ENCODE measurements around the gene TTC36.
"Not testable (repeated sequence)": the region's sequence is repeated elsewhere in the genome, so short reads cannot be mapped to it uniquely, and the experiment has no call there.

Gene TTC36, protein sequence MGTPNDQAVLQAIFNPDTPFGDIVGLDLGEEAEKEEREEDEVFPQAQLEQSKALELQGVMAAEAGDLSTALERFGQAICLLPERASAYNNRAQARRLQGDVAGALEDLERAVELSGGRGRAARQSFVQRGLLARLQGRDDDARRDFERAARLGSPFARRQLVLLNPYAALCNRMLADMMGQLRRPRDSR

DNA sequence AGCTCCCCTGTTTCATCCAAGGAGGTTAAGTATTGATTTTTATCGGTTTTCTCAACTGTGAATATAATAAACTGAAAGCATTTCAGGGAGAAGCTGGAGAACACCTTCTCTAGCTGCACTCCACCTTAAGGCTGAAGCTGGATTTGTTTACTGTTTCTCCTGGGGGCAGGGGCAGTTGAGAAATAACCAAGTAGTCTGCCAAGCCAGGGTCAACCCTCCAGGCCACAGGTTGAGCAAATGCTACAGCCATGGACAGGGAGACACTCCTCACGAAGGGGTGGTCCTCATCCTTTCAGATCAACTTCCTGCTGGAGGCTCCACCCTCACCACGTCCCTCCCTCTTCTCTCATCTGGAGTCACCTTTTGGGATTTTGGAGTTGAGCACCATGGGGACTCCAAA is at the start of gene TTC36:
Gene TTC36, plus strand, starts transcription at position 366 of the 400 bp plus-strand sequence. Its CDS starts 21 bp downstream, at position 387.
- DNase-seq (ENCODE audit: low read depth in 2 of 2), result no peak

DNA sequence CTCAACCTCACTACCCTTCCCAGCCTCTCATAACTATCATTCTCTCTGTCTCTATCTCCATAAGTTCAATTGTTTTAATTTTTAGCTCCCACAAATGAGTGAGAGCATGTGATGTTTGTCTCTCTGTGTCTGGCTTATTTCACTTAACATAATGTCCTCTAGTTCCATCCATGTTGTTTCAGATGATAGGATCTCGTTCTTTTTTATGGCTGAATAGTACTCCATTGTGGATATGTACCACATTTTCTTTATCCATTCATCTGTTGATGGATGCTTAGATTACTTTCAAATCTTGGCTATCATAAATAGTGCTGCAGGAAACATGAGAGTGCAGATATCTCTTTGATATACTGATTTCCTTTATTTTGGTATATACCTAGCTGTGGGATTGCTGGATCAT is 46.0 kb upstream of the TTC36 start:
- not testable (repeated sequence) for DNase-seq (ENCODE audit: low read depth in 2 of 2)

DNA sequence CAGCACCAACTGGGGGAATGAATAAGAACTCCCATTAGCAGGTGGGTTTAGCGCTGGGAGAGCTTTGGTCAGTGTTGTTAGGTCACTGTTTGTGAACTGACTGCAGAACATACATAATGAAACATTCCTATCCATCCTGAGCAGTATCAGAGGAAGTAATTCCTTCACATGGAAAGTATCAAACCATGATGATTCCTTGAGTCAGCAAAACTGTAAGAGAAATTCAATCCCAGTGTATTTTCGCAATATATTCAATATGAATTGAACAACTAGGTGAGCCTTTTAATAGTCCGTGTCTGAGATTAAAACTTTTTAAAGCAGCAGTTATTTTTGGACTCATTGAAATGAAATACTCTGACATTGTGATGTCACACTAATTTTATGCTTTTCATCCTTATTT is 42.9 kb upstream of the TTC36 start:
- DNase-seq (ENCODE audit: low read depth in 2 of 2), result no peak

DNA sequence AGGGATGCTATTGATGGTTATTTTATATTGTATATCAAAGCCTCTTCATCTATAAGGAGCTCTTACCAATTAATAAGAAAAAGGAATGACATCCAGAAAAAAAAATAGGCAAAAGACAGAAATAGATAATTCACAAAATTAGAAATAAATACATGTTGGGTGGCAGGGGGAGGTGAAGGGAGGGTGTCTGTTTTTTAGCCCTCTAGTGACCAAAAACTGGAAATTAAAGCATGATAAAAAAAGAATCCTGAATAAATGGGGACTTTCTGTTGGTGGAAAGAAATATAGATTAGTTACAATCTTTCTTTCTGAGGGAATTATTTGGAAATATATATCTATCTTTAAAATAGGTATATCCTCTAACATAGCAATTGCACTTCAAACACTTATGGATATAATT is 42.0 kb upstream of the TTC36 start:
- no peak for DNase-seq (ENCODE audit: low read depth in 2 of 2)

DNA sequence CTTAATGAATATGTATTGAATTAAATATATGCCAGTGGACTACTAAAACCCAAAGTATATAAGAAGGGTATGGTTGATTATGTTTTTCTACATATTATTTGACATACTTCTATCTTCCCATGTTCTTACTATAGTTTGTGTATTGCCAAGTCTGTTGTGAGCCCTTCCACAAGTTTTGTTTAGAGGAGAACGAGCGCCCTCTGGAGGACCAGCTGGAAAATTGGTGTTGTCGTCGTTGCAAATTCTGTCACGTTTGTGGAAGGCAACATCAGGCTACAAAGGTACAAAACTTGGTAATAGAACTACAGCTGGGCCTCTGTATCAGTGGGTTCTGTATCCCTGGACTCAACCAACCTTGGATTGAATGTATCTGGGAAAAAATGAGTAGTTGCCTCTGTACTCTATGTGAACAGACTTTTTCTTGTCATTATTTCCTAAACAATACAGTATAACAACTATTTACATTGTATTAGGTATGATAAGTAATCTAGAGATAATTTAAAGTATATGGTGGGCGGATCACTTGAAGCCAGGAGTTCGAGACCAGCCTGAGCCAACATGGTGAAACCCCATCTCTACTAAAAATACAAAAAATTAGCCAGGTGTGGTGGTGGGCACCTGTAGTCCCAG is 38.7 kb upstream of the TTC36 start:
- DNase-seq (ENCODE audit: low read depth in 2 of 2), result peak; percentile 69 to 76

DNA sequence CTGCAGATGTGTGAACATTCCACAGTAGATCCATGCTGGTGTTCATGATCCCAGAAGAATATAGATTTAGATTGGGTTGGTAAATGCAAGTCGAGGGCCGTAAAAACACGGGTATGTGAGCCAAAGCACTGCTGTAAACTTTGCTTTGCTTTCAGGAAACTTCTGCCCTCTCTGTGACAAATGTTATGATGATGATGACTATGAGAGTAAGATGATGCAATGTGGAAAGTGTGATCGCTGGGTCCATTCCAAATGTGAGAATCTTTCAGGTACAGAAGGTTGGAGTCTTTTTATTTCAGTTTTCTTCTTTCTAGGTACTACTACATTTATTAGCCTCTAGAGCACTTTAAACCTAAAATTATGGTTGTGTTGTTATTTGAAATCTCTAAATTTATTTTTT is 36.2 kb upstream of the TTC36 start:
- DNase-seq (ENCODE audit: low read depth in 2 of 2), result no peak

DNA sequence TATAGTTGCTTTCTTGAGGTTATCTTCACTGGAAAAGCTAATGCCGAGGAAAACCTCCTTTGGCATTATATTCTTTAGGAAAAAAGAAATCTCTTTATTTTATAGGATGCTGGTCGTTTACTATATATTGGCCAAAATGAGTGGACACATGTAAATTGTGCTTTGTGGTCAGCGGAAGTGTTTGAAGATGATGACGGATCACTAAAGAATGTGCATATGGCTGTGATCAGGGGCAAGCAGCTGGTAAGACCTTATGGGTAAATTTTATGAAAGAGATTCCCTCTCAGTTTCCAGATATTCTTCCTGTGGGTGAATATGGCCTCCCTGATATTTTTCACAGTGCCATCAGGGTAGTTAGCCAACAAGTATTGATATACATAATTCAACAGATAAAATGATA is 29.4 kb upstream of the TTC36 start:
- DNase-seq (ENCODE audit: low read depth in 2 of 2), result no peak

DNA sequence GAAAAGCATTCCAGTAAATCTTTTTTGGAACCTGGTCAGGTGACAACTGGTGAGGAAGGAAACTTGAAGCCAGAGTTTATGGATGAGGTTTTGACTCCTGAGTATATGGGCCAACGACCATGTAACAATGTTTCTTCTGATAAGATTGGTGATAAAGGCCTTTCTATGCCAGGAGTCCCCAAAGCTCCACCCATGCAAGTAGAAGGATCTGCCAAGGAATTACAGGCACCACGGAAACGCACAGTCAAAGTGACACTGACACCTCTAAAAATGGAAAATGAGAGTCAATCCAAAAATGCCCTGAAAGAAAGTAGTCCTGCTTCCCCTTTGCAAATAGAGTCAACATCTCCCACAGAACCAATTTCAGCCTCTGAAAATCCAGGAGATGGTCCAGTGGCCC is 24.1 kb upstream of the TTC36 start:
- no peak for DNase-seq (ENCODE audit: low read depth in 2 of 2)

DNA sequence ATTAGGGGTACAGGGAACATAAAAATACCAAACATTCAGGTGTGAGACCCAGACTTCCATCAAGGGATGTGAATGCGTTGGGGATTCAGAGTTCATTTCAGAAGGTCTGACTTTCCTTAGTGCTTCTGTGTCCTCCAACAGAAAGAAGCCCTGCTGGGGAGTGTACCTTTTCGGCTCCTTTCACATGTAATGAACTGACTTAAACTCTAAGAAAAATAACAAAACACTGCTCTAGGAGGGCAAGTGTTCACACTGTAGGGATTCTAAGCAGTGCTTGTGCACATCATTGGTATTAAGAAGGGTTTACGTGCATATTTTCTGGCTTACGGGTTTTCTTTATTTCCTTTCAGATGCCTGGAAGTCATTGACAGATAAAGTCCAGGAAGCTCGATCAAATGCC is 15.7 kb upstream of the TTC36 start:
- DNase-seq (ENCODE audit: low read depth in 2 of 2), result no peak

DNA sequence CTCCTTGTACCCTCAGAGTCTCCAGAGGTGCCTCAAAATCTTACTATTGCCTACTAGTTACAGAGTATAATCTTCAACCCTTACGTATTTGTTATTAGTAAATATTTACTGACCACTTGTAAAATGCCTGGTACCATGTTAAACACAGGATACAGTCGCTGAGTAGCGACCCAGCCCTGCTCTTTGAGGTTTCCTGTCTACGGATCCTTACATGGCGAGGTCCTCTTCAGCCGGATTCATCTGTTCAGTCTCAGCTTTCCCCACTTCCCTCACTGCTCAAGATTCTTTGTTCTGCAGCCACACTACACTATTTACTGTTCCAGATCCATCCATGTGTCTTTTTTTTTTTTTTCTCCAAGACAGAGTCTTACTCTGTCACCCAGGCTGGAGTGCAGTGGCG is 13.2 kb upstream of the TTC36 start:
- no peak for DNase-seq (ENCODE audit: low read depth in 2 of 2)

DNA sequence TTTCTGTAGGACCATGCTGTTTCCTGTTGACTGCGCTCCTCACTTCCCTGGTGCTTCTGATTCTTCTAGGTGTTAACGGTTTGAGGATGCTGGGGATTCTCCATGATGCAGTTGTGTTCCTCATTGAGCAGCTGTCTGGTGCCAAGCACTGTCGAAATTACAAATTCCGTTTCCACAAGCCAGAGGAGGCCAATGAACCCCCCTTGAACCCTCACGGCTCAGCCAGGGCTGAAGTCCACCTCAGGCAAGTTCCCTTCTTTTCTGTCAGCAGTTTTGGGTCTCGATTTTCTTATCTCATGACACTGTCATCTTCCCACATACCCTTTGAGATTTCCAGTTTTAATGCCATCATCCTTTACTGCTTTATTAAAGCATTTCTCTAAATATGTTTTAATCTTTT is 7.7 kb upstream of the TTC36 start:
- no peak for DNase-seq (ENCODE audit: low read depth in 2 of 2)

DNA sequence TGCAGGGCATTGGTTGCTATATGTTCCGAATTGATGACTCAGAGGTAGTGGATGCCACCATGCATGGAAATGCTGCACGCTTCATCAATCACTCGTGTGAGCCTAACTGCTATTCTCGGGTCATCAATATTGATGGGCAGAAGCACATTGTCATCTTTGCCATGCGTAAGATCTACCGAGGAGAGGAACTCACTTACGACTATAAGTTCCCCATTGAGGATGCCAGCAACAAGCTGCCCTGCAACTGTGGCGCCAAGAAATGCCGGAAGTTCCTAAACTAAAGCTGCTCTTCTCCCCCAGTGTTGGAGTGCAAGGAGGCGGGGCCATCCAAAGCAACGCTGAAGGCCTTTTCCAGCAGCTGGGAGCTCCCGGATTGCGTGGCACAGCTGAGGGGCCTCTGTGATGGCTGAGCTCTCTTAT is 5.4 kb upstream of the TTC36 start:
- DNase-seq (ENCODE audit: low read depth in 2 of 2), result no peak

DNA sequence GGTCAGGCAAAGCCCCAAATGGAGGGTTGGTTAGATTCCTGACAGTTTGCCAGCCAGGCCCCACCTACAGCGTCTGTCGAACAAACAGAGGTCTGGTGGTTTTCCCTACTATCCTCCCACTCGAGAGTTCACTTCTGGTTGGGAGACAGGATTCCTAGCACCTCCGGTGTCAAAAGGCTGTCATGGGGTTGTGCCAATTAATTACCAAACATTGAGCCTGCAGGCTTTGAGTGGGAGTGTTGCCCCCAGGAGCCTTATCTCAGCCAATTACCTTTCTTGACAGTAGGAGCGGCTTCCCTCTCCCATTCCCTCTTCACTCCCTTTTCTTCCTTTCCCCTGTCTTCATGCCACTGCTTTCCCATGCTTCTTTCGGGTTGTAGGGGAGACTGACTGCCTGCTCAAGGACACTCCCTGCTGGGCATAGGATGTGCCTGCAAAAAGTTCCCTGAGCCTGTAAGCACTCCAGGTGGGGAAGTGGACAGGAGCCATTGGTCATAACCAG is 4.7 kb upstream of the TTC36 start:
- DNase-seq (ENCODE audit: low read depth in 2 of 2), result no peak

DNA sequence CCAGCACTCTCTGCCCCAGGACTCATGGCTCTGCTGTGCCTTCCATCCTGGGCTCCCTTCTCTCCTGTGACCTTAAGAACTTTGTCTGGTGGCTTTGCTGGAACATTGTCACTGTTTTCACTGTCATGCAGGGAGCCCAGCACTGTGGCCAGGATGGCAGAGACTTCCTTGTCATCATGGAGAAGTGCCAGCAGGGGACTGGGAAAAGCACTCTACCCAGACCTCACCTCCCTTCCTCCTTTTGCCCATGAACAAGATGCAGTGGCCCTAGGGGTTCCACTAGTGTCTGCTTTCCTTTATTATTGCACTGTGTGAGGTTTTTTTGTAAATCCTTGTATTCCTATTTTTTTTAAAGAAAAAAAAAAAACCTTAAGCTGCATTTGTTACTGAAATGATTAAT is 2.9 kb upstream of the TTC36 start:
- DNase-seq (ENCODE audit: low read depth in 2 of 2), result no peak

DNA sequence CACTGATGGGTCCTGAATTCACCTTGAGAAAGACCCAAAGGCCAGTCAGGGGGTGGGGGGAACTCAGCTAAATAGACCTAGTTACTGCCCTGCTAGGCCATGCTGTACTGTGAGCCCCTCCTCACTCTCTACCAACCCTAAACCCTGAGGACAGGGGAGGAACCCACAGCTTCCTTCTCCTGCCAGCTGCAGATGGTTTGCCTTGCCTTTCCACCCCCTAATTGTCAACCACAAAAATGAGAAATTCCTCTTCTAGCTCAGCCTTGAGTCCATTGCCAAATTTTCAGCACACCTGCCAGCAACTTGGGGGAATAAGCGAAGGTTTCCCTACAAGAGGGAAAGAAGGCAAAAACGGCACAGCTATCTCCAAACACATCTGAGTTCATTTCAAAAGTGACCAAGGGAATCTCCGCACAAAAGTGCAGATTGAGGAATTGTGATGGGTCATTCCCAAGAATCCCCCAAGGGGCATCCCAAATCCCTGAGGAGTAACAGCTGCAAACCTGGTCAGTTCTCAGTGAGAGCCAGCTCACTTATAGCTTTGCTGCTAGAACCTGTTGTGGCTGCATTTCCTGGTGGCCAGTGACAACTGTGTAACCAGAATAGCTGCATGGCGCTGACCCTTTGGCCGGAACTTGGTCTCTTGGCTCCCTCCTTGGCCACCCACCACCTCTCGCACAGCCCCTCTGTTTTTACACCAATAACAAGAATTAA is 2.4 kb upstream of the TTC36 start:
- no peak for DNase-seq (ENCODE audit: low read depth in 2 of 2)

DNA sequence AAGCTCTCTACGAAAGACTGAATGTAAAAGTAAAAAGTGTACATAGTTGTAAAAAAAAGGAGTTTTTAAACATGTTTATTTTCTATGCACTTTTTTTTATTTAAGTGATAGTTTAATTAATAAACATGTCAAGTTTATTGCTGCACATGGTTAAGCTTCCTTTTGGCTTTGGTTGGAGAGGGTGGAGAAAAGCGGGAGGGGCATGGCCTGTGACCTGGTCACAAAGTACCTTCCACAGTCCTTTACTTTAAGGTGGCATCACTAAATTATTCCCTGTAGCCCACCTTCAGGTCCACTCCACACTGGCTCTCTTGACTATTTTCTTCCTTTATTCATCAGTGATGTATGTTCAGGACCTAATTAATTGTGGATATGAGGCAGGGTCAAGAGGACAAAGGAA is 586 bp upstream of the TTC36 start:
- no peak for DNase-seq (ENCODE audit: low read depth in 2 of 2)

DNA sequence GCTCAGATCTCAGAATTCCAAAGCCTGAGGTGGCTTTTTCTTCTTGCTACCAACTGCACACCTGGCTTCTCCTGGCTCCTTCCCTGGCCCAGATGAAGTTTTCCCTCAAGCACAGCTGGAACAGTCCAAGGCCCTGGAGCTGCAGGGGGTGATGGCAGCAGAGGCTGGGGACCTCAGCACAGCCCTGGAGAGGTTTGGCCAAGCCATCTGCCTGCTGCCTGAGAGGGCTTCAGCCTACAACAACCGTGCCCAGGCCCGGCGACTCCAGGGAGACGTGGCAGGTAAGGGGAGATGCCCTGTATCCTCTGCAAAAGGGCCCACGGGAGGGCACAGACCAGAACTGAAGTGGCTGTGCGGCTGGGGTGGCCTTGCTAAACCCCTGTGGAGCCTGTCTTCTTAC is 1.2 kb downstream of the TTC36 start:
- no peak for DNase-seq (ENCODE audit: low read depth in 2 of 2)

DNA sequence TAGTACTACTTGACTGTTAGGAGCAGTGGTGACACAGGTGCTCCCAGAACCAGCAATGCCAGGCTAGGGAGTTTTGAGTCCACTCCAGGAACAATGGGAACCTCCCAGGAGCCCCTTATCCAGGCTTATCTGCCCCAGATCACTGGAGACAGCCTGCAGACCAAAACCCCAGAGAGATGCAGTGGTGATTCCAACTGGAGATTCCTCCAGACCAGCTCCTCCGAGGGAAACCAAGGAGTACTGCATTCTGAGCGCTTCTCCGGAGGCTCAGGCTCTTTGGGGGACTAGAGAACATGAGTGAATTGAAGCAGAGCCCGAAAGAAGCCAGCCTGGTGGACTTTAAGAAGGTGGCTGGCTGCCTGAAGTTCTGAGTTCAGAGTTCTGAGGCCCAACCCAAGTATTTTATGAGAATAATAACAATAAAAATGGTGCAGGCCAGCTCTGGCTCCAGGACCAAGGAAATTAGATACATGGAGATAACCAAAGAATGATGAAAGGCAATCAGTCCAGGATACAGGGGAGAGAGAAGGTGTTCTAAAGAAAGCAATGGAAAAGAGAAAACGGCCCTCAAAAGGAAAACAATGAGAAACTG is 2.4 kb downstream of the TTC36 start:
- no peak for DNase-seq (ENCODE audit: low read depth in 2 of 2)

DNA sequence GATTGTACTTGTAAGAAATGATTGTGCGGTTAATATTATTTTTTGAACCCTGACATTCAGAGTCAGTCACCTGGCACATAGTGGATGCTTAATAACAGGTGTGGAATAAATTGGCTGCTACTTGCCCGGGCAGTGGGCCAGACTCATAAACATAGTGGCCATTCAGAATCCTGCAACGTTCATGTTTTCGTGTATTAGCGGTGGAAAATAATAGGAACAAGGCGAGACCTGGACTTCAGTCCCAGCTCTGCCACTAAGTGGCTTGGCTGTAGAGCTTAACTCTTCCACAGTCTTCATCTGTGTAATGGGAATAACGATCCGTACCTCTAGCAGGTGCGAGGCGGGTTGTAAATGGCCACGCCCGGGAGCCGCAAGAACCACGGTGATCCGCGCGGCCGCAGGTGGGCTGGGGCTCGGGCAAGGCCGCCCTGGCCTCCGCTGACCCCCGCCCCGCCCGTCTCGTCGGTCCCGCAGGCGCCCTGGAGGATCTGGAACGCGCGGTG is 3.0 kb downstream of the TTC36 start:
- no peak for DNase-seq (ENCODE audit: low read depth in 2 of 2)

DNA sequence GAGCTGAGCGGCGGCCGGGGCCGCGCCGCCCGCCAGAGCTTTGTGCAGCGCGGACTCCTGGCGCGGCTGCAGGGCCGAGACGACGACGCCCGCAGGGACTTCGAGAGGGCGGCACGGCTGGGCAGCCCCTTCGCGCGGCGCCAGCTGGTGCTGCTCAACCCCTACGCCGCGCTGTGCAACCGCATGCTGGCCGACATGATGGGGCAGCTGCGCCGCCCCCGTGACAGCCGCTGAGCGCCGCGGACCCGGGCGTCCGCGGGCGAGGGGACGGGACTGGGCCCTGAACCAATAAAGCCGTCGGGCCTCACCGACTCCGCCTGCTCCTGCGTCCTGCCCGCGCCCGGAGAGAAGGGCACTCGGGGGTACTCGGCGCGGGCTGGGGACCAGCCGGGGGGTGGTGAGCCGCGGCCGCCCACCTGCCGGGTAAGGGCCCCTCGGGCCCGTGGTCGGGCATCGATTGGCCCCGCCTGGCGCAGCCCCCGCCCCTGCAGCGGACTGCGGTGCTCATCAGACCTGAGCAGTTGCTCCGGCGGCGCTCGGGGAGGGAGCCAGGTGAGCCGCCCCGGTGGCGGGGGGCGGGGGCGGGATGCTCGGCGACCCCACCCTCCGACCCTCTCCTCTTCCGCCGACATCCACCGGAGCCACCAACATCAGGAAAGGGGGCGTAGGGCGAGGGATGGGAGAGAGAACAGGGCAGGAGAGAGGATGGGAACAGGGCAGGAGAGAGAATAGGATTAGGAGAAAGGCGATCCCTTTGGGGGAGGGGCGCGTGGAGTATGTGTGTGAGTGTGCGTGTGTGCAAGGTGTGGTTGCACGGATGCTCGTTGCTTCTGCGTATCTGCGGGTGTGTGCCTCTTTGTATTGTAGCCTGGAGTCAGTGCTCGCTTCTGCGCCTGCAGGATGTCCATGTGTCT is 3.7 kb downstream of the TTC36 start, which contains the start of gene TMEM25:
Gene TMEM25, plus strand, starts transcription at position 510 of the 914 bp plus-strand sequence. CDS start 610 bp downstream, outside the sequence.
- DNase-seq (ENCODE audit: low read depth in 2 of 2), result peak; percentile 55 to 76

DNA sequence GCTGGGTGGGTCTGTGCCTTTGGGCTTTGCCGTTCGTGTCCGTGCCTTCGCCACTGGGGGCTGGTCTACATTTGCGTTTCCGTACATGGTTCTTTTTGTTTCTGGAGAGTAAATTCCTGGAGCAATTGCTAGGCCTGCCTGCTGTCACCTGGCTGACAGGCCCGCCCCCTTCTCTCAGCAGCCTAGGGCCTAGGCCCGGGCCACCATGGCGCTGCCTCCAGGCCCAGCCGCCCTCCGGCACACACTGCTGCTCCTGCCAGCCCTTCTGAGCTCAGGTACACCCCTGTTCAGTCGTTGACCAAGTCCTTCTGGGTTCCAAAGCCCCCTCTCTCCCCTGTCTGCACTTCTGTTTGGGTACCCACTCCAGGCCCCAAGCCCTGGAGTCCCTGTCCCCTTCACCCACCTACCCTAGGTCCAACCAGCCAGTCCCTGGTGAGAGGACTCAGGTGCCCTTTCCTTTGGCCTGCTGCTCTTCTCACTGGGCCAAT is 4.4 kb downstream of the TTC36 start:
- DNase-seq (ENCODE audit: low read depth in 2 of 2), result peak in 1 of 2 donors; percentile 4

Measured in stimulated activated CD4-positive, alpha-beta T cell treated with anti-CD3 and anti-CD28 coated beads, Interleukin-1b, Interleukin-23, amount 100 ng/mL, for 4 hours (primary cell).